Colonic mucosa (tissue), 4 donors: Measurements from ENCODE around the gene OR2F1. TPM values are rescaled to one million over a fixed set of nuclear protein-coding genes. Genes with fewer than 3 reads are reported as not detected.

Experiments
- DNase-seq: peaks from one replicate; pipeline ENCODE4 v3.0.0-alpha.2; 2020
- H3K27ac ChIP-seq: fragments of 200-600 bp; one replicate; pipeline ENCODE4 v1.8.0; 2021
- H3K27me3 ChIP-seq: fragments of 200-600 bp; one replicate; pipeline ENCODE4 v1.8.0; 2021
- H3K36me3 ChIP-seq: fragments of 200-600 bp; one replicate; pipeline ENCODE4 v1.8.0; 2021
- H3K4me1 ChIP-seq: fragments of 200-600 bp; one replicate; pipeline ENCODE4 v1.8.0; 2021; ENCODE audit warnings: mild to moderate bottlenecking
- H3K4me3 ChIP-seq: fragments of 200-600 bp; one replicate; pipeline ENCODE4 v1.8.0; 2021
- H3K9ac ChIP-seq, 2 donors: one replicate each; pipeline ENCODE4 v1.7.0; 2013; ENCODE audit warnings: control low read depth in 2 of 2, low read depth in 2 of 2, low read length in 2 of 2
- H3K9me3 ChIP-seq: fragments of 200-600 bp; one replicate; pipeline ENCODE4 v1.8.0; 2021
- CTCF ChIP-seq: fragments of 200-600 bp; IDR thresholded peaks from one replicate; pipeline ENCODE4 v1.8.0; 2022; ENCODE audit warnings: antibody characterized with exemption, mild to moderate bottlenecking
- intact Hi-C: fragments of 100-400 bp; cut with DNase I; formaldehyde crosslinking; loops from one replicate; pipeline ENCODE4 v1.14.1; 2022
- total RNA-seq, 2 donors: library from RNA; stranded (reverse); fragmentation: NEBNext Ultra II Directional in 1 of 2; extraction: Animal tissue kit (Norgen Biotek cat#: 25700) in 1 of 2; gene quantifications; one replicate each; pipeline ENCODE4 v1.2.1, GENCODE V29; 2021
- donor health status: healthy.
- donor health status: DM: no; HTN: no; CAD: no.
- donor health status: DM: no; HTN: no; CAD: no.

OR2F1 gene
- total RNA-seq, 2 donors from 2014 or later = not detected

DNA sequence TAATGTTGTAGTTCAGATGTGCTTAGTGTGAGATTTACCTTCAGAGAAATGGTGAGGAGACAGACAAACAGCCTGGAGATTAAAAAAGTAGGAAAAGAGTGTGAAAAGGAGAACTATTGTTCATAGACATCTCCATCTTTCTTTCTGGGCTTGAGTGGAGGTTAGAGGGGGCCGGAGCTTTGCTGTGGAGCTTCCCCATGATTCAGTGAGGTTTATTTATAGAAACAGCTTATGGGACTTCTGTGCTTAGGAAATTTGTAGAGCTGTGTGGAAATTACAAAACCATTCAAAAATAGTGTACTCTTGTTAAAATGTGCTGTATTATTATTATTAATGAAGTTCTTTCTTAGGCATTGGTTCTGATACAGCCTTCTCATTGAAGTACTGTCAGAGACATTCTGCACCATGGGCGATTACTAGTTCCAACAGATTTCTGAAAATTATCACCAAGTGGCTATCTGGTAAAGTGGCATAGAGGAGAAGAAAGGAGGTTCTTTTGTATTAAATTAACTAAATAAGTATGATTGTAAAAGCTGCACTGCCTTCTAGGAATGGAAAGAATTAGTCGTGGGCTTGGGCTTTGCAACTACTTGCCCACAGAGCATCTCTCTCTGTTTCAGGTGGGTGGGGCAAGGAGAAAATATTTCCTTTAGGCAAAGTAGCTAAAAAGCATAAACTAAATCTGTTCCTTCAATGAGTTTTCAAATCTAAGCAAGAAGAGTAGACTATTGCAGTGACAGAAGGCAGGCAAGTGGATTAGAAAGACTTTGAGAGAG lies 44.0 kb upstream of the OR2F1 start:
- Histone ChIP-seq H3K9ac (no peak overlapping the region), H3K4me1 (no peaks in the 10 kb centered on the region), H3K4me3 (no peak overlapping the region), H3K27ac (no peak overlapping the region), H3K36me3 (no peaks in the 10 kb centered on the region), H3K9me3 (no peaks in the 10 kb centered on the region), H3K27me3 (no peaks in the 10 kb centered on the region)
- no peak for TF ChIP-seq CTCF
- no peak for DNase-seq
- intact Hi-C loops = no loop called here

- DNase-seq = no peak
- H3K4me1 ChIP-seq = no peaks in the 10 kb centered on the region
These were observed 40.6 kb upstream of the OR2F1 start for GRCh38 chr7:143913945-143914615.

DNA sequence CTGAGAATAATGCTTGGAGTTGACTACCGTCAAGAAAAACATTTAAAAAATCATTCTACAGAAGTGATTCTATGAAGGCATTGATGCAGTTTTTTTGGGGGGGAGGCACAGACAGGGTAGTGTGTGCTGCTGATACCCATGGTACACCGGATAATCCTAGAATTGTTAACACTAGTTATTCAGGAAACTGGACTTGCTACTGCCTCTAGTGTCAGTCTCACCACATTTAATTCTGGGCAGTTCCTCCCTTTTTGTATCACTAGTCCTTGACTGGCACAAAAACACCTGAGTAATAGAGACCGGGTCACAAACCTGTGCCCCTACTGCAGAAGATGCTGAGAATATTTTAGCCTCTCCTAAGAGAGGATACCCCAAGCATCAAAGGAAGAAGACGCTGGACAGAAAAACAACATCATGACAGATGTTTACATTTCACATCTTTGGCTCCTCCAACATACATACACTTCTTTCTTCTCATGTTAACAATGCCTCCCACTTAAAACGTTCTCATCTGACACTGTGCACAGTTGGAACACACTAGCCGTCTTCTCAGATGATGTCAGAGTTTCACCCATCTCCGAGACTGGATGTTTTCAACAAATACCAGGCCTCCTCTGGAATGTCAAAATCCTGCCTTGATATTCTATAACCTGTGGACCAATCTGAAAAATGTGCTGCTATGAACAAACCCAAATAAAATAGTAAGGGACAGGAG lies 39.5 kb upstream of the OR2F1 start:
- H3K4me3 ChIP-seq = no peak overlapping the region
- H3K9me3 ChIP-seq = no peaks in the 10 kb centered on the region
- intact Hi-C loops = no loop called here
- DNase-seq = no peak
- no peak for TF ChIP-seq CTCF
- no peak overlapping the region for H3K9ac ChIP-seq
- no peaks in the 10 kb centered on the region for H3K4me1 ChIP-seq
- no peaks in the 10 kb centered on the region for H3K27me3 ChIP-seq
- H3K36me3 ChIP-seq = no peaks in the 10 kb centered on the region
- H3K27ac ChIP-seq = no peak overlapping the region

More at GRCh38 chr7:143913945-143914615, 40.6 kb upstream of the OR2F1 start:
- Histone ChIP-seq H3K4me3 (no peak overlapping the region), H3K27ac (no peak overlapping the region), H3K36me3 (no peaks in the 10 kb centered on the region), H3K27me3 (no peaks in the 10 kb centered on the region), H3K9me3 (no peaks in the 10 kb centered on the region), H3K9ac (no peak overlapping the region)
- intact Hi-C loops = no loop called here
- no peak for TF ChIP-seq CTCF

- Histone ChIP-seq H3K27ac (no peak overlapping the region), H3K36me3 (no peaks in the 10 kb centered on the region), H3K9ac (no peak overlapping the region), H3K4me3 (no peak overlapping the region), H3K9me3 (no peaks in the 10 kb centered on the region), H3K27me3 (no peaks in the 10 kb centered on the region), H3K4me1 (no peaks in the 10 kb centered on the region)
- TF ChIP-seq CTCF = no peak
- intact Hi-C loops = no loop called here
- DNase-seq = no peak
These were observed 29.8 kb upstream of the OR2F1 start for GRCh38 chr7:143924851-143925250.

DNA sequence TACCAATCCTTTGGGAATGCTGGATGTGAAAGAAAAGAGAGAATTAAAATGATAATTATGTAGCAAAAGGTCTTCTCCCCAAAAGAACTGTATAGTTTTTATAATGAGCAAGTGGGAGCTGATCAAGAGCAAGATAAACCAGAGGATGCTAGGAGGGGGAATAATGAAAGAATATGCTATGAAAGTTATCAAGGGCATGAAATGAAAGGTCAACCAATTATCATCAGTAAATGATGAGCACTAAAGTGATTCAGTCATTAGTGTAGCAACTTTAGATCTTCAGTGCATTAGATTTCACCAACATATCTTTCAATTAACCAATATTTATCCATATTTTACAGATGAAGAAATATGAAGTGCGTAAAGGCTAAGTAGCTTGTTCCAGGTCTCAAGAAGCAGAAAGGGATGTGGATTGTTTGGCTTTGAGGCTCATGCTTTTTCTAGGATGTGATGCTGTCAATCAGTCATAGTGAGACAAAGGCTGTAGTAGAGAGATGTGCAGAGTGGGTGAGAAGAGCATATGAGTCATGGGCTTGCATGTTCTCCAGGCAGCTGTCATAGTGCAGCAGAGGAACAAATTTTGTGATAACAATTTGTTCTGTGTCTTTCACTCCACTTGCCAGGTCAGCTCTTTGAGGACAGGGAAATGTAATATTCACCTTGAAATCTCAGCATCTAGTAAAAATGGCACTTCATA lies 25.3 kb upstream of the OR2F1 start:
- no peak overlapping the region for H3K4me3 ChIP-seq
- no peak for DNase-seq
- no peak overlapping the region for H3K27ac ChIP-seq
- intact Hi-C loops = no loop called here
- no peak overlapping the region for H3K9ac ChIP-seq
- no peaks in the 10 kb centered on the region for H3K36me3 ChIP-seq
- H3K9me3 ChIP-seq = no peaks in the 10 kb centered on the region
- no peaks in the 10 kb centered on the region for H3K4me1 ChIP-seq
- no peak for TF ChIP-seq CTCF
- no peaks in the 10 kb centered on the region for H3K27me3 ChIP-seq
